Suprapubic skin (tissue), 4 donors: ENCODE results near the gene RSPO1.

Experiments
- EP300 ChIP-seq: sonication (generic); formaldehyde crosslinking; IDR thresholded peaks from one replicate; pipeline ENCODE4 v1.6.1; 2017; ENCODE audit warnings: antibody characterized with exemption
- POLR2AphosphoS5 ChIP-seq, 3 donors: sonication (generic); formaldehyde crosslinking; IDR thresholded peaks; one replicate each; pipeline ENCODE4 v1.6.1; 2017; ENCODE audit warnings: antibody characterized with exemption in 3 of 3
- TF ChIP-seq, protein P1 (sequence below), 2 donors: fragments of 200-600 bp in 1 of 2; fragments of 450-650 bp in 1 of 2; sonication (generic) in 1 of 2; IDR thresholded peaks; one replicate each; pipeline ENCODE4 v1.5.1; 2016 to 2019; ENCODE audit warnings: antibody characterized with exemption in 2 of 2, mild to moderate bottlenecking in 1 of 2, moderate library complexity in 1 of 2

DNA sequence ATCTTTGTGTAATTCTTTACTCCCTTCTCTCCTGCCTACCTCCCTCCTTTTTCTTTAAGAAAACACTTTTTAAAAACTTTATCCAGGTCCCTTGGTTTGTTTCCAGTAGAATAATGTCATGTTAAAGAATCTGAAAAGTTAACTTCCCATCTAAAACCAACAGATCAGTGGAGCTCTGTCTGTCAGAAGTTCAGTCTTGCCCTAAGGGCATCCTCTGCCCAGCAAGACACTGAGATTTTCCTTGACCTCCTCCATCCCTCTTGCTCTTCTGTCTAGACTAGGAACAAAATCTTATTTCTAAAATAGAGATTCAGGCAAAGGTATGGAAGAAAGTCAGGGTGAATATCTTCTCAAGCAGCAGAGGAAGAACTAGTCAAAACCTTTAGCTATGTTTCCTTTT, 33.3 kb downstream of the RSPO1 start:
- TF ChIP-seq, protein P1, sequence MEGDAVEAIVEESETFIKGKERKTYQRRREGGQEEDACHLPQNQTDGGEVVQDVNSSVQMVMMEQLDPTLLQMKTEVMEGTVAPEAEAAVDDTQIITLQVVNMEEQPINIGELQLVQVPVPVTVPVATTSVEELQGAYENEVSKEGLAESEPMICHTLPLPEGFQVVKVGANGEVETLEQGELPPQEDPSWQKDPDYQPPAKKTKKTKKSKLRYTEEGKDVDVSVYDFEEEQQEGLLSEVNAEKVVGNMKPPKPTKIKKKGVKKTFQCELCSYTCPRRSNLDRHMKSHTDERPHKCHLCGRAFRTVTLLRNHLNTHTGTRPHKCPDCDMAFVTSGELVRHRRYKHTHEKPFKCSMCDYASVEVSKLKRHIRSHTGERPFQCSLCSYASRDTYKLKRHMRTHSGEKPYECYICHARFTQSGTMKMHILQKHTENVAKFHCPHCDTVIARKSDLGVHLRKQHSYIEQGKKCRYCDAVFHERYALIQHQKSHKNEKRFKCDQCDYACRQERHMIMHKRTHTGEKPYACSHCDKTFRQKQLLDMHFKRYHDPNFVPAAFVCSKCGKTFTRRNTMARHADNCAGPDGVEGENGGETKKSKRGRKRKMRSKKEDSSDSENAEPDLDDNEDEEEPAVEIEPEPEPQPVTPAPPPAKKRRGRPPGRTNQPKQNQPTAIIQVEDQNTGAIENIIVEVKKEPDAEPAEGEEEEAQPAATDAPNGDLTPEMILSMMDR (IDR thresholded peaks at IDR 0.05), result no peak
- no peak for TF ChIP-seq POLR2AphosphoS5 (IDR thresholded peaks at IDR 0.05)
- no peak for TF ChIP-seq EP300
